ENCODE data around the gene LRFN4. TPM values are rescaled to one million over a fixed set of nuclear protein-coding genes. Genes with fewer than 3 reads are reported as not detected.

LRFN4 gene
- total and polyA plus RNA-seq, 2 of the 13 experiments (the other 11 are each of a cell fraction or from before 2014, with no cell fraction given) = 1.3 to 6.8 TPM

DNA sequence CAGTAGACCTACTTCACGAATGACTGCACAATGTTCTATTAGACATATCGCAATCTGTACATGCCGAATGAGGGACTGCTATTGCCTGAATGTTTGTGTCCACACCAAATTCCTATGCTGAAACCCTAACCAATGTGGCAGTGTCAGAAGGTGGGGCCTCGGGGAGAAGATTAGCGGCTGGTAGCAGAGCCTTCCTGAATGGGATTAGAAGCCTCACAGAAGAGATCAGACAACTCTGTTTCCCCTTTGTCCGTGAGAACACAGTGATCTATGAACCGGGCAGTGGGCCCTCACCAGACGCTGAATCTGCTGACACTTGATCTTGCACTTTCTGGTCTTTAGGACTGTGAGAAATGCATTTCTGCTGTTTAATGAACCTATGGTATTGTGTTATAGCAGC, 33.1 kb downstream of the LRFN4 start (continued):
- TF ChIP-seq ZNF883 (CRISPR knock-in tag; IDR thresholded peaks at IDR 0.05; ENCODE audit: not compliant biosample characterization) = no peak
- TF ChIP-seq, protein P1, sequence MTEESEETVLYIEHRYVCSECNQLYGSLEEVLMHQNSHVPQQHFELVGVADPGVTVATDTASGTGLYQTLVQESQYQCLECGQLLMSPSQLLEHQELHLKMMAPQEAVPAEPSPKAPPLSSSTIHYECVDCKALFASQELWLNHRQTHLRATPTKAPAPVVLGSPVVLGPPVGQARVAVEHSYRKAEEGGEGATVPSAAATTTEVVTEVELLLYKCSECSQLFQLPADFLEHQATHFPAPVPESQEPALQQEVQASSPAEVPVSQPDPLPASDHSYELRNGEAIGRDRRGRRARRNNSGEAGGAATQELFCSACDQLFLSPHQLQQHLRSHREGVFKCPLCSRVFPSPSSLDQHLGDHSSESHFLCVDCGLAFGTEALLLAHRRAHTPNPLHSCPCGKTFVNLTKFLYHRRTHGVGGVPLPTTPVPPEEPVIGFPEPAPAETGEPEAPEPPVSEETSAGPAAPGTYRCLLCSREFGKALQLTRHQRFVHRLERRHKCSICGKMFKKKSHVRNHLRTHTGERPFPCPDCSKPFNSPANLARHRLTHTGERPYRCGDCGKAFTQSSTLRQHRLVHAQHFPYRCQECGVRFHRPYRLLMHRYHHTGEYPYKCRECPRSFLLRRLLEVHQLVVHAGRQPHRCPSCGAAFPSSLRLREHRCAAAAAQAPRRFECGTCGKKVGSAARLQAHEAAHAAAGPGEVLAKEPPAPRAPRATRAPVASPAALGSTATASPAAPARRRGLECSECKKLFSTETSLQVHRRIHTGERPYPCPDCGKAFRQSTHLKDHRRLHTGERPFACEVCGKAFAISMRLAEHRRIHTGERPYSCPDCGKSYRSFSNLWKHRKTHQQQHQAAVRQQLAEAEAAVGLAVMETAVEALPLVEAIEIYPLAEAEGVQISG (CRISPR knock-in tag; IDR thresholded peaks at IDR 0.05) = no peak
- TF ChIP-seq THAP11 (CRISPR knock-in tag; IDR thresholded peaks at IDR 0.05) = no peak
- no peak for TF ChIP-seq NR2F2 (IDR thresholded peaks at IDR 0.05; ENCODE audit: borderline replicate concordance, low read depth)
- TF ChIP-seq, protein P2, sequence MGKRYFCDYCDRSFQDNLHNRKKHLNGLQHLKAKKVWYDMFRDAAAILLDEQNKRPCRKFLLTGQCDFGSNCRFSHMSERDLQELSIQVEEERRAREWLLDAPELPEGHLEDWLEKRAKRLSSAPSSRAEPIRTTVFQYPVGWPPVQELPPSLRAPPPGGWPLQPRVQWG (CRISPR knock-in tag; IDR thresholded peaks at IDR 0.05; ENCODE audit: borderline replicate concordance, low read depth) = no peak
- TF ChIP-seq, protein P3, sequence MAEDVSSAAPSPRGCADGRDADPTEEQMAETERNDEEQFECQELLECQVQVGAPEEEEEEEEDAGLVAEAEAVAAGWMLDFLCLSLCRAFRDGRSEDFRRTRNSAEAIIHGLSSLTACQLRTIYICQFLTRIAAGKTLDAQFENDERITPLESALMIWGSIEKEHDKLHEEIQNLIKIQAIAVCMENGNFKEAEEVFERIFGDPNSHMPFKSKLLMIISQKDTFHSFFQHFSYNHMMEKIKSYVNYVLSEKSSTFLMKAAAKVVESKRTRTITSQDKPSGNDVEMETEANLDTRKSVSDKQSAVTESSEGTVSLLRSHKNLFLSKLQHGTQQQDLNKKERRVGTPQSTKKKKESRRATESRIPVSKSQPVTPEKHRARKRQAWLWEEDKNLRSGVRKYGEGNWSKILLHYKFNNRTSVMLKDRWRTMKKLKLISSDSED (CRISPR knock-in tag; IDR thresholded peaks at IDR 0.05) = no peak
- no peak for TF ChIP-seq FOXA1 (IDR thresholded peaks at IDR 0.05)
- 0 out of 2 replicates have a peak, but pooled peaks have one; percentile 28 for TF ChIP-seq FOXA1 (CRISPR knock-in tag; IDR thresholded peaks at IDR 0.05)
- TF ChIP-seq TMF1 (CRISPR knock-in tag; IDR thresholded peaks at IDR 0.05; ENCODE audit: low read depth) = no peak
- TF ChIP-seq NFRKB (IDR thresholded peaks at IDR 0.05) = no peak
- TF ChIP-seq MTA1 (CRISPR knock-in tag; IDR thresholded peaks at IDR 0.05; ENCODE audit: borderline replicate concordance) = no peak
- TF ChIP-seq, protein P4, sequence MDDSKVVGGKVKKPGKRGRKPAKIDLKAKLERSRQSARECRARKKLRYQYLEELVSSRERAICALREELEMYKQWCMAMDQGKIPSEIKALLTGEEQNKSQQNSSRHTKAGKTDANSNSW (CRISPR knock-in tag; IDR thresholded peaks at IDR 0.05; ENCODE audit: borderline replicate concordance) = no peak
- 0 out of 2 replicates have a peak, but pooled peaks have one; percentile 15 for TF ChIP-seq GATAD2A (CRISPR knock-in tag; IDR thresholded peaks at IDR 0.05)
